Neuron (in vitro differentiated cells): ENCODE measurements around the gene OR10G4.

Experiments used
- H2AFZ ChIP-seq: one replicate; pipeline ENCODE4 v1.6.1; 2013; ENCODE audit warnings: low read depth, mild to moderate bottlenecking, inconsistent platforms, low read length, moderate library complexity
- H3K27me3 ChIP-seq: one replicate; pipeline ENCODE4 v1.6.1; 2013; ENCODE audit warnings: low read length; ENCODE audit not compliant: insufficient read depth
- H3K36me3 ChIP-seq: one replicate; pipeline ENCODE4 v1.6.1; 2013; ENCODE audit warnings: low read length; ENCODE audit not compliant: insufficient read depth
- H3K4me1 ChIP-seq: one replicate; pipeline ENCODE4 v1.6.1; 2013; ENCODE audit warnings: low read length; ENCODE audit not compliant: insufficient read depth
- H3K4me3 ChIP-seq: 2 replicates; pipeline ENCODE4 v1.5.1; 2013; ENCODE audit warnings: mild to moderate bottlenecking, low read length, moderate library complexity
- H3K9me3 ChIP-seq: one replicate; pipeline ENCODE4 v1.6.1; 2013; ENCODE audit warnings: low read length

The OR10G4 gene

GRCh38 chr11:124052966-124053365 lies 40.2 kb downstream of the OR10G4 start:
- no peak overlapping the region for H2AFZ ChIP-seq
- peaks cover 4% of the 10 kb centered on the region for H3K27me3 ChIP-seq

More at GRCh38 chr11:124052966-124053365, 40.2 kb downstream of the OR10G4 start:
- Histone ChIP-seq H3K36me3 (no peaks in the 10 kb centered on the region), H3K9me3 (no peaks in the 10 kb centered on the region), H3K4me3 (no peak overlapping the region), H3K4me1 (no peaks in the 10 kb centered on the region)
